ENCODE results near the gene ST13.
"Not testable (repeated sequence)": the region's sequence is repeated elsewhere in the genome, so short reads cannot be mapped to it uniquely, and the experiment has no call there.

The ST13 gene

DNA sequence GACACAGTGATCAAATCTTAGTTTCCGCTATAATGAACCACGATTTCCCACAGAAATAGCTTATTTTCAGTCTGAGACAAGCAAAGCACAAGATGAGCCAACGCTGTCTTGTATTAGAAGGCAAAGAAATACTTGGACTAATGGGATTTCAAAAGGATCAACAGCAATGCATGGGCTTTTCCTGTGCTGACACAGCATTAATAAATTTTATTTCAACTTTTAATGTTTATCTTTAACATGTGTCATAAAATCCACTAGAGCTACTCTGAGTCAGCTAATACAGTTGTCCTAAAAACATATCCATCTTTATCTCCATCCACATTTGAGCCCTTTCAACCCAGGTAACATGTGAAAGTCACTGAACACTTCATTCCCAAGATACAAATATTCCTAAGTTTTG lies 21.8 kb downstream of the ST13 start:
- DNase-seq, result no peak

DNA sequence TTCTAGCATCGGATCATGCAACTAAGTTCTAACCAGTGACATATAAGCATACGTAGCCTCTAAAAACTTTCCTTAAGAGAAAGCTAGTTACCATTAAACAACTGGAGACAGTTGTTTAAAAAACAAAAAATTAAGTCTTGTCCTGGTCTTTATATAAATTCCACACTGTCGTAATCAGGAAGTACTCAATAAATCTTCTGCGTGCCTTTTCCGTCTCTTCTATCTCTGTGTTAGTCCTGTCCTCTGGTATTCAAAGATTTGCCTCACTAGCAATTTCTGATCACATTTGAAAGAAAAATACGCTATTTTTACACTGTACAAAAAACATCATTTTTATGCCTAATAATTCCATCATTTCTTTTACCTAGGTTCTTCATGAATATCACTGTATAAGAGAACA lies 27.3 kb downstream of the ST13 start:
- DNase-seq, result no peak

DNA sequence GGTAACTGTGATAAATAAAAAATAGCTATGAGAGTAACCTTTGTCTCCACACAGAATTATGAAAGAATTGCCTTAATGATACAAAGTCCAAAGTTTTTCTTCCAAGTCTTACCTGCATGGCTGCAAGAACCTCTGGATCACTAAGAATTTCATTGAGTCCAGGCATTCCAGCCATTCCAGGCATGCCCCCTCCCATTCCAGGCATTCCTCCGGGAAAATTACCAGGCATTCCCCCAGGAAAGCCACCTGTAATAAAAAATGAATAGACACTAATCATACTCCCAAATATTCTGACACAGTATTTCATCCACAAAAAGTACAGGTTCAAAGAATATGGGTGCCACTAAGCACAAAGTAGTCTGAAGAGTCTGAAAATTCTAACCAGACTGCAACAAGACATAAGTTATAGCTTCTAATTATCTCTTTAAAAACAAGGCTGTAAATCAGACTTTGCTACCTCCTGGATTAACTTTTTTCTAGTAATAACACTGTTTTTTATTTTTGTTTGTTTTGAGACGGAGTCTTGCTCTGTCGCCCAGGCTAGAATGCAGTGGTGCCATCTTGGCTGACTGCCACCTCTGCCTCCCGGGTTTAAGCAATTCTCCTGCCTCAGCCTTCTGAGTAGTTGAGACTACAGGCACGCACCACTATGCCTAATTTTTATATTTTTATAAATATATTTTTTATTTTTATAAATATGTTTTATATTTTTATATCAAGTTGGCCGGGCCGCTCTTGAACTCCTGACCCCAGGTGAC lies 29.3 kb downstream of the ST13 start:
- no peak for DNase-seq

DNA sequence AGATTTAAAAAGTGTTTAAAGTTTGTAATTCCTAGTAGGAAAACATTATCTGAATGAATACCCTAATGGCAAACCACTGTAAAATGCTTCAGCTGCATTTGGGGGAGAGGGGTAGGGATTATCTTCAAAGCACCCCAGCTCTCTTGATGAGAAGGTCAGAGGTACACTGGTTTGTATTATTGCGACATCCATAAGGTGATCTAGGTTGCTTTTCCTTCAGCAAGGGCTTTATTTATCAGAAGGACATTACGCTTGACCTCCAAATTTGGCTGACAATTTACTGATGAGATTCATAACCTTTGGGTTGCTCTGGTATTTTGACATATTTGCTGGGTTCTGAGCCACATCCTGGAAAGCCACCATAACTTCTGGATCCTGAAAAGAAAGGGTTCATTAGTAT lies 30.1 kb downstream of the ST13 start:
- not testable (repeated sequence) for DNase-seq

DNA sequence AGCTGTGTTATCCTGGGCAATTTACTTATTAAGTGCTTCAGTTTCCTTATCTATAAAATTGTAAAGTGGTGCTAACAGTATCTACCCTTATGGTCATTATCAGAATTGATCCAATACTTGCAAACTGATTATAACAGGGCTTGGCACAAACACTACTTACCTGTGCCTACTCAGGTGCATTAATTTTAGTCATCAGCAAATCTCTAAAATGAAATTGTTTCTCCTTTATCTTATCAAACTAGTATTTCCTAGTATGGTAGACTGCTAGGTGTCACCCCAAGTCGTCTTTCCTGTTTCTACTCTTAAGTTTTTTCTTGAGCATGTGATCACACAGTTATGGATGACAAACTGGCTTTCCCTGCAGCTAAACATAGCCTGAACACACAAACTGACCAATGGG lies 33.0 kb downstream of the ST13 start:
- DNase-seq, result no peak

DNA sequence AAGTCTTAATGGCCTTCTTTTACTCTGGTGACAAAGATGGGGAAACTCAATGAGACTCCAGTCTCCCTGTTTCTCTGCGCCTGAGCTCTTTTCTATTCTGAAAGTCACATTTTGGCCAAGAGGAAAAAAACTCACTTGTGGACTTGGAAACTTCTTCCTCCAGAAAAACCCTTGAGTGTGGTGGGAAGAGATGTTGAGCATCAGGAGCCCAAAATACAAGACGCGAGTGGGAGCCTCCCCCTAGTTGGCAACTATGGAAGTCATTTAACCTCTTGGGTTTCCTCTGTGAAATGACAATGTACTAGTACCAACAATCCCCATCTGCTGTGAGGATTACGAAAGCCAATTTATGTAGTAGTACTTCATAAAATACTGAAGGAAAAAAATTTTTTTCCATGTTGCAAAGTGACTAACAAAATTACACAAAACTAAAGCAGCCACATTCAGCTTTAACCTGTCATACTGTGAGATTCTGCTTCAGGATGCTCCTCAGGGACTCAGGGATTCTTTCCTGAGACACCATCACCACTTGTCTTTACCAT lies 36.8 kb downstream of the ST13 start:
- peak; percentile 34 for DNase-seq

DNA sequence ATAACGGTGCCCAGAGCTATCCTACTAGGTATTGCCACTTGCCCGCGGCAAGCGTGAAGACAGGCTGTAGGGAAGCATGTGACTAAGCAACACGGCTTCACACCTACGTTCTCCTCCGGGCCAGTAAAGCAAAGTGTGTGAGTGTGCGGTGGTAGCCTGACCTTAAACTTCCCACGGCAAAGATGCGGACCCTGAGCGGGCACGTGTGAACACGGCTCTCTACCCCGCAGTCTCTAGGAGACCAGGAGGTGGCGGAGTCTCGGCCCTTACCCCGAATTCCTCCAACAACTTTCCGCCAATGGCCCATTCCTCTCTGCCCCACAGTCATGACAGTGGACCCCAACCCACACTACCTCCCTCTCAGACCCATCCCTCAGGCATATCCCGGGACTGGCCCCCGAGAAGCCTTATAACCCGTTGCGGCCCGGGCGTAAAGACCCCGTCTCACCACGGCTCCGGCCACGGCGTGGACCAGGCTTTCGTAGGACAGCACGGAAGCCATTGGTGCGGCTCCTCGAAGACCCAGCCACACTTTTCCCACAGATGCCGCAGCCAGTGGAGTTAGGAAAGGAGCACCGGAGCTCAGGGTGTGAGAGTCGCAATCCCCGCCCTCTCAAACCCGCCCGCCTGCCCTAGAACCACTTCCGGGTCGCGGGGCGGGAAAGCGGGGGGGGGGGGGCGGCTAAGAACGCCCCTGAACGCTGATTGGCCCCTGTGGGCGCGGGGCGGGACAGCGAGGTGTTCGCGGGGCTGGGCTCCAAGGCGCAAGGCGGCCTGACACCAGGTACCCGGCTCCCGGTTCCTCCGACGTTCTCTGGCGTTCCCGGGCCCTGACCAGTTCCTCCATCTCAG lies 37.5 kb downstream of the ST13 start, which contains the start of gene SLC25A17:
TSS of gene SLC25A17 (minus strand) at position 600 of the 852 bp plus-strand sequence. CDS start at position 502, 98 bp downstream.
- DNase-seq, result peak; percentile 81

DNA sequence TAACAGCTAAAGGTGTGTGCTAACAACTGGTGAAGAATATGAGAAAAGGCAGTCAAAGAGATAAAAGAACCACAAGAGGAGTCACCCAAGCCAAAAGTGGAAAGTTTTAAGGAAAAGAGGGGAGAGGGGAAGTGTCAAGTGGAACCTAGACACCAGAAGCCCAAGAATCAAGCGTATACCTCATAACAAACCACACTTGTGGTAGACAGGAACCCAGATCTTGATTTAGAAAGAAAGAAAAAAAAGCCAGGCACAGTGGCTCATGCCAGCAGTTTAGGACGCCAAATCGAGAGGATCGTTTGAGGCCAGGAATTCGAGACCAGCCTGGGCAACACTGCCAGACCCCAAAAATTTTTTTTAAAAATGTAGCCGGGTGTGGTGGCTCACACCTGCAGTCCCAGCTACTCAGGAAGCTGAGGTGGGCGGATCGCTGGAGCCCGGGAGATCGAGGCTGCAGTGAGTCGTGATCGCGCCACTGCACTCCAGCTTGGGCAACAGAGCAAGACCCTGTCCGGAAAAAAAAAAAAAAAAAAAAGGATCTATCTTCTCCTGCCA lies 38.2 kb downstream of the ST13 start:
- DNase-seq, result no peak

DNA sequence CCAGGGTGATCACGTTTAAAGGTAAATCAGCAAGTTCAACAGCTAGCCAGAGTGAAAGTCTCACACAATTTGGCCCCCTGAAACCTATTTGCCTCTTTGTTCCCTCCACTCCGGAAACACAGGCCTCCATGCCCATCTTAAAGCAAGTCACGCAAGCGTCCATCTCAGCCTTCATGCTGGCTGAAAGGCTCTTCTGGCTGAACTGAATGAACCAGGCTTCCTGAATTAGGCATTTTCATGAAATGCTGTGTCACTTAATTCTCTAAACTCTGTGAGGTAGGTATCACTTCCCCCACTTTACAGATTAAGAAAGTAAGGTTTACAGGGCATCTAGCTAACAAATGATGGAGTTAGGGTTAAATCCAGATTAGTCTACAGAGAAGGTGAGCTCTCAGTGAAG lies 38.7 kb downstream of the ST13 start:
- no peak for DNase-seq

DNA sequence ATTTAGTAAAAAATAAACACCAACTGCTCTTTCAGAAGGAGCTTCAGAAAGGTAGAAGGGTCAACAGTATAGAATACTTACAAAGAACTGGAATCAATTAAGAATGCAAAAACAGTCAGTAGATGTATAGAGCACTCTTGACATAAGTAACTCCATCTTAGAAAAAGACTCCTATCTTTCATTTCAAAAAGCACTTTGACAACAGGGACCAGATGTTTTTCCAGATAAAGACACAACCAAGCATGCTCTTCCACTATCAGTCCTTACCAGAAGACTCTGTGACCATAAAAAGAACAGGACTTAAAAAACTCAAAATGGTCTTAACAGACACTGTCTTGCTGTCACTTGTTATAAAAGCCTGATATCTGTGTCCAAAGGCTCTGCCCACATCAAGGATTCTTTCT lies 42.5 kb downstream of the ST13 start:
- DNase-seq, result no peak

DNA sequence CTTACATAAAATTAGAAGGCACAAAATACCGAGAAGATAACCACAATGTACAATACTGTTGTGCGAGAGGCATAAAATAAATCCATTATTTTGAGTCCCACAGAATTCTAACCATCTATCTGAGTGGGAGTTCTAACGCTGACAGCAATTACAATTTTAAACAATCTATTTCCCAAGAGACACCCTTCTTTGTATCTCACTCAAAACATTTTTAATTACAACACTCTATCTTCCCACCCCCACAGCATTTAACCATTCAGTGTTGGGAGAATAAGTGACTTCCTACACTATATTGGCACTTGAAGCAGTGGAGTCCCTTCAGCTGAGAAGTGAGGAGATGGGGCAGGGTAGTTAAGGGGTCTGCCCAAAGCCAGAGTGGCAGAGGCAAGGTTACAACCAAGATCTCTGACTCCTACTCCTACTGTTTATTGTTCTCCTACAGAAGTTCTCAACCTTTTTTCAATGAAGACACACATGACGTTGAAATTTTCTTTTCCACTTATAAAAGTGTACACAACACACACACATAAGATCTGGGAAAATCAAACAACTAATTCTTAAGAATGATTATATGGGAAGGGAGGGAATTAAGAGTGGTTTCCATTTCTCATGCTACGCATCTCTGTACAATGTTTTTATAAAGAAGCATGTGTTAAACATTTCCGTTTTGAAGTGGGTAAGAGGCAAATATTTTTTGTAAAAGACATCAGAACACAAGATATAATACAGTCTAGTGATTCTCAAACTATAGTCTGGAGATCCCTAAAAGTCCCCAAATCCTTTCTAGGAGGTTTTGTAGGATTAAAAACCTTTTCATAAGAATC lies 48.2 kb downstream of the ST13 start:
- no peak for DNase-seq

DNA sequence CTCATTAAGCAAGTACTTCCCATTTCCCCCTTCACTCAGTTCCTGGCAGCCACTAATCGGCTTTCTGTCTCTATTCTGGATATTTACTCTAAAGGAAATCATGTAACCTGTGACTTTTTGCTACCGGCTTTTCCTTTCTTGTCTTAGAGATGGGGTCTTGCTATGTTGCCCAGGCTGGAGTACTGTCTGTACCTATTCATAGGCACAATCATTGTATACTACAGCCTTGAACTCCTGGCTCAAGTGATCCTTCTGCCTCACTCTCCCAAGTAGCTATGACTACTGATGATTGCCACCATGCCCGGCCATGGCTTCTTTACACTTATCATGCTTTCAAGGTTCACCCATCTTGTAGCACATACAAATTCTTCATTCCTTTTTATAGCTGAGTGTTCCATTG lies 49.7 kb downstream of the ST13 start:
- DNase-seq, result no peak

DNA sequence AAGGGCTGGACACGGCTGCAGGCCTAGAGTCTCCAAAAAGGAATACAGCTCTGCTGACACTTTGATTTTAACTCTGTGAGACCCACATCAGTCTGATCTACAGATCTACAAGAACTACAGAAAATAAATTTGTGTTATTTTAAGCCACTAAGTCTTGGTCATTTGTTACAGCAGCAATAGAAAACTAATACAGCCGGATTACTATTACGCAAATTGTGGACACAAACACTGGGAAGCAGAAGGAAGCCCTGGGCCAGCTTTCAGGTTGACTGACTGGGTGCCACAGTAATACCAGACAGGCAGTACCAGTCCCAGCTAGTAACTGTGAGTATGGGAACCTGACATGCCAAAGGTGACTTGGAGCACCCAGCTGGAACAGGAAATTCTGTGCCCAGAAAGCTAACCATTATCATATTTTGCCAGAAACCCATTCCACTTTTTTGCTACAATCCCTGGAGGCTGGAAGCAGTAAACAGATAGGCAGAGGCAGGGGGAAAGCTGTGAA lies 50.7 kb downstream of the ST13 start:
- DNase-seq, result no peak

DNA sequence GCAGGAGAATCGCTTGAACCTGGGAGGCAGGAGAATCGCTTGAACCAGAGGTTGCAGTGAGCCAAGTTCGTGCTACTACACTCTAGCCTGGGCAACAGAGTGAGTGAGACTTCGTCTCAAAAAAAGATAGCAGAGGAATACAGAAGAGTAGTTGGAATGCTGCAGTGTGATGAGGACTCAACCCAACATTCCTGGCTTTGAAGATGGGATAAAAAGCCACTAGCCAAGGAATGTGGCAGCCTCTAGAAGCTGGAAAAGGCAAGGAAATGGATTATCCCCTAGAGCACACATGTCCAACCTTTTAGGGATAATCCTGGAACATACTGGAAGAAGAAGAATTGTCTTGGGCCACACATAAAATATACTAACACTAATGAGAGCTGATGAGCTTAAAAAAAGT lies 51.2 kb downstream of the ST13 start:
- no peak for DNase-seq

DNA sequence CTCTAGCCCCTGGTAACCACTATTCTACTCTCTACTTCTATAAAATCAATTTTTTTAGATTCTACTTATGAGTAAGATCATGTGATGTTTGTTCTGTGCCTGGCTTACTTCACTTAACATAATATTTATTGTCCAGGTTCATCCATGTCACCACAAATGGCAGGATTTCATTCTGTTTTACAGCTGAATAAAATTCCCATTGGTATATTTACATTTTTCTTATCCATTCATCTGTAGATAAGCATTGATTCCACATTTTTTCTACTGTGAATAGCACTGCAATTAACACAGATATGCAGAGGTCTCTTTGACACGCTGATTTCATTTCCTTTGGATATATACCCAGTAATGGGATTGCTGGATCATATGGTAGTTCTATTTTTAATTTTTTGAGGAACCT lies 53.1 kb downstream of the ST13 start:
- DNase-seq, result no peak

DNA sequence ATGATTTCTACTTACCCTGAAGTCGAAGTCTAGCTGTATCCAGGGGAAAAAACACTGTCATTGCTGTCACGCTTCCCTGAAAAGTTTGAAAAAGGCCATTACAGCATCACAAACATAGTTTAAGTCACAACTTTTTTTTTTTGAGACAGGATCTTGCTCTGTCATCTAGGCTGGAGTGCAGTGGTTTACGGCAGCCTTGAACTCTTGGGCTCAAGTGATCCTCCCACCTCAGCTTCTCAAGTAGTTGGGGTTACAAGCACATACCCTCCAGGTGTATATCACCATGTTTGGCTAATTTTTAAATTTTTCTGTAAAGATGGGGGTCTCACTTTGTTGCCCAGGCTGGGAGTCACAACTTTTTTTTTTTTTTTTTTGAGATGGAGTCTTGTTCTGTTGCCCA lies 57.4 kb downstream of the ST13 start:
- no peak for DNase-seq

DNA sequence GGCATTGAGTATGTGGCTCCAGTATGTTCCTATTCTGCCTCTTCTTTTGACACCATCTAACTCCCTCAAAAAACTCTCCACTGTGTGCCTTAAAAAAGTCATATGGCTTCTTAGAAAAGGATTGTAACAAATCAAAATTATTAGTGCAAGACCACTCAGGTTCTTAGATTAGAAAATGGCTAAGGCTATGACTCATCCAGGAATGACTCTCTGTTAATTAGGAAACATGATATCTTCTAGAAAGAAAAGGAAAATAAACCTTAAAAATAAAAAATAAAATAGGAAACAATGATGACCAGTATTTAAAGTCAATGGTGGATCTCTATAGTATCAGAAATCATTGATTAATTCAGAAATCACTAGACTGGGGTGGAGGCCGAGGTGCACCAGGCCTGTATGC lies 59.0 kb downstream of the ST13 start:
- no peak for DNase-seq

DNA sequence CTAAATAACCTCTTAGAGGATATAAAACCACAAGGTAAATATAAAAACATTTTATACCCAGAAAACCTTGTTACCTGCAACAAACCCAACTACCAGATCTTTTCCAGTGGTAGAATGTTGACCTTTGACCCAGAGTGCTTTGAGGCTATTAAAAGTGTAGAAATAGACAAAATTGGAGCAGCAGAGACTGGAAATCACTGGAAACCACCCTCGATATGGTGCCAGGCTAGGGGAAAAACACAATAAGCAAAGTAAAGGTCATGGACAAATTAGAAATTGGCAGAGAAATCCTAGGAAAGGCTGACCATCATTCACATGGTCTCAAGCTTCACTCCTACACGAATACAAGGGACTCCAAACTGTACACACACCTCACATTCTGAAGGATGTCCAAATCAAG lies 64.0 kb downstream of the ST13 start:
- DNase-seq, result no peak

DNA sequence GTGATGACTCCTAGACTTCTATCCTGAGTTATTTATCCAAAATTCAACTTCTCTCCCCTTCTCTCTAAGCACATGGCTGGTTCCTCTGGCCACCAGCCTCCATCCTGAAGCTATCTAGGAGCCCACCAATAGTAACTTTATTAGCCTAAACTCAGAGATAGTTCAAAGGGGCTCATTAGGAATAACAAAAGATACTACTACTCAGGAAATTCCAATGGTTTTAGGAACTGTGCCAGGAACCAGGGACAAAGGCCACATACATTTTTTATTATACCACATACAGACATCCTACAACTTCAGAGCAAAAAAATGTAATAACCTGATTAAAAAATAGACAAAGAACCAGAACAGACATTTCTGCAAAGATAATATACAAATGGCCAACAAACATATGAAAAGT lies 65.2 kb downstream of the ST13 start:
- DNase-seq, result no peak

DNA sequence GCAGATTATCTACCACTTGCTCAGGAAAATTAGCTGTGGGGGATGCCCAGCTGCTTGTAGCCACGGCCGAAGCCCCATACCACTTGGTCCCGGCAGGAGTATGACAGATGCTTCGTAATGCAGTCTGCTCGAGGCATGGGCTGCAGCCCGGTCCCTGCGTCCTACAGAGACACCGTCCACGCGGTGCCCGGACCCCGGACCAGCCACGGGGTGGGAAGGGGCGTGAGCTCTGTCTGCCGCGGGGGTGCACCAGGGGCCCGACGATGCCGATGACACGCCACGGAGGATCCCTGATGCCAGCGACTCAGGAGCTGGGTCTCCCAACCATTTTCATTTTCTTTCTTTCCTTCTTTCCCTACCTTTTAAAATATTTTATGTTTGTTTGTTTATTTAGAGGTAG lies 67.3 kb downstream of the ST13 start:
- no peak for DNase-seq

DNA sequence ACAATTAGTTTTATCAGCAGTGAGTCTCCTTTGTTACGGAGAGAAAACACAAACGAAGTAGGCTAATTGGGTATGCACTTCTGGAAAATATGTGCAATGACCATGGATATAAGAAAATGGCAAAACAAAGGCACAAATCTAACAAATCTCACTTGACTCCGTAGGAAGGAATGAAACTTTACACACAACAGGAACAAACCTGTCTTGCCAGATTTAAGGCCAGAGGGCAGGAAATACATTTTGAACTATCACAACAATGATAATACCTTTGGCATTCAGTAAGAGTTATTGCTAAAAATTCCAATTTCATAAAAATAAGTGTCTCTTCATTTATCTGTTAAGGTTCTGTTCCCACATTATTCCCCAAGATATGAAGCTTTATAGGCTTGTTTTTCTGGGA lies 73.9 kb downstream of the ST13 start:
- no peak for DNase-seq

DNA sequence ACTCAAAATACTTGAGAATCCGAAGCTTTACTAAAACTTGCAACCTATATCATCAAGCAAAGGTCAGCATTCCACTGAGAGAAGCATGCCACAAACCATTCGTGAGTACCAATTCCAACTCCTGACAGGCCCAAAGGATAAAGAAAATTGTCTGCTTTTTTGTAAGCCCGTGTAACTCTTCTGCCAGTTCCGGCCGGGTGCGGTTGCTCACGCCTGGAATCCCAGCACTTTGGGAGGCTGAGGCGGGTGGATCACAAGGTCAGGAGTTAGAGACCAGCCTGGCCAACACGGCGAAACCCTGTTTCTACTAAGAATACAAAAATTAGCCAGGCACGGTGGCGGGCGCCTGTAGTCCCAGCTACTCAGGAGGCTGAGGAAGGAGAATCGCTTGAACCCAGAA lies 74.7 kb downstream of the ST13 start:
- not testable (repeated sequence) for DNase-seq

Data from NCI-H1105 treated with DMSO at 0.1 percent for 48 hours (cell line).